GM12891 (cell line): Measurements from ENCODE around the gene ATP11A.

ENCODE experiments used
- PAX5 ChIP-seq: IDR thresholded peaks from 2 replicates; pipeline ENCODE4 v1.6.1; 2011; ENCODE audit warnings: low read length, moderate library complexity, mild to moderate bottlenecking; ENCODE audit not compliant: insufficient read depth, severe bottlenecking
- POU2F2 ChIP-seq: IDR thresholded peaks from 2 replicates; pipeline ENCODE4 v1.6.1; 2011; ENCODE audit warnings: low read depth, mild to moderate bottlenecking, control low read depth, low read length, moderate library complexity
- SPI1 ChIP-seq: IDR thresholded peaks from 2 replicates; pipeline ENCODE4 v1.6.1; 2011; ENCODE audit warnings: low read depth, low read length, control low read depth

GRCh38 chr13:112879283-112879833 is 189.5 kb downstream of the ATP11A start:
- TF ChIP-seq POU2F2, result no peak
- no peak for TF ChIP-seq SPI1
- no peak for TF ChIP-seq PAX5
